K562 (cell line): ENCODE measurements around the gene CD72. TPM values are rescaled to one million over a fixed set of nuclear protein-coding genes. Genes with fewer than 3 reads are reported as not detected.

Source experiments
- EP300 ChIP-seq: IDR thresholded peaks from 2 replicates; pipeline ENCODE4 v1.6.1; 2012; ENCODE audit warnings: low read length, improper control_type of control experiment
- LEF1 ChIP-seq: fragments of 450-650 bp; IDR thresholded peaks from 2 replicates; pipeline ENCODE4 v1.6.1; 2016; ENCODE audit warnings: mild to moderate bottlenecking
- SPI1 ChIP-seq: IDR thresholded peaks from 2 replicates; pipeline ENCODE4 v1.6.1; 2011; ENCODE audit warnings: low read depth, low read length, control low read depth, borderline replicate concordance
- ZBTB7A ChIP-seq: IDR thresholded peaks from 2 replicates; pipeline ENCODE4 v1.6.1; 2011; ENCODE audit warnings: low read depth, mild to moderate bottlenecking, low read length, moderate library complexity, borderline replicate concordance; ENCODE audit not compliant: control insufficient read depth
- polyA plus RNA-seq, 8 experiments: library from polyadenylated mRNA; depleted of rRNA in 4 of 8; stranded (reverse) in 5 of 8; unstranded in 3 of 8; fragments of >200 nt; fragmentation: Nextera tagmentation in 2 of 8; fragmentation: Illumina TruSeq in 1 of 8; extraction: Ambion mirVana in 2 of 8; extraction: Trizol in 1 of 8; gene quantifications; 2 replicates each; pipeline versions ENCODE4 v1.2.1 to v1.2.3, GENCODE V29; 2011 to 2014; ENCODE audit warnings: inconsistent platforms in 1 of 8, missing spikeins in 1 of 8
- total RNA-seq, 7 experiments: library from RNA; depleted of rRNA in 6 of 7; stranded (reverse); fragments of >200 nt in 6 of 7; fragmentation: Illumina TruSeq in 2 of 7; extraction: Trizol in 2 of 7; gene quantifications; 2 replicates each; pipeline versions ENCODE4 v1.2.1 to v1.2.3, GENCODE V29; 2011 to 2021; ENCODE audit warnings: low replicate concordance in 1 of 7
- TF ChIP-seq, protein P1 (sequence below): fragments of 200-800 bp; sonication (Bioruptor generic); IDR thresholded peaks from 2 replicates; pipeline ENCODE4 v1.6.1; 2017; ENCODE audit warnings: missing genetic modification characterization, missing compliant biosample characterization

Gene CD72
- total and polyA plus RNA-seq, 9 of the 15 experiments (the other 6 are each of a cell fraction or from before 2014, with no cell fraction given) = 0.11 to 0.78 (median 0.27) TPM; not detected in 1

DNA sequence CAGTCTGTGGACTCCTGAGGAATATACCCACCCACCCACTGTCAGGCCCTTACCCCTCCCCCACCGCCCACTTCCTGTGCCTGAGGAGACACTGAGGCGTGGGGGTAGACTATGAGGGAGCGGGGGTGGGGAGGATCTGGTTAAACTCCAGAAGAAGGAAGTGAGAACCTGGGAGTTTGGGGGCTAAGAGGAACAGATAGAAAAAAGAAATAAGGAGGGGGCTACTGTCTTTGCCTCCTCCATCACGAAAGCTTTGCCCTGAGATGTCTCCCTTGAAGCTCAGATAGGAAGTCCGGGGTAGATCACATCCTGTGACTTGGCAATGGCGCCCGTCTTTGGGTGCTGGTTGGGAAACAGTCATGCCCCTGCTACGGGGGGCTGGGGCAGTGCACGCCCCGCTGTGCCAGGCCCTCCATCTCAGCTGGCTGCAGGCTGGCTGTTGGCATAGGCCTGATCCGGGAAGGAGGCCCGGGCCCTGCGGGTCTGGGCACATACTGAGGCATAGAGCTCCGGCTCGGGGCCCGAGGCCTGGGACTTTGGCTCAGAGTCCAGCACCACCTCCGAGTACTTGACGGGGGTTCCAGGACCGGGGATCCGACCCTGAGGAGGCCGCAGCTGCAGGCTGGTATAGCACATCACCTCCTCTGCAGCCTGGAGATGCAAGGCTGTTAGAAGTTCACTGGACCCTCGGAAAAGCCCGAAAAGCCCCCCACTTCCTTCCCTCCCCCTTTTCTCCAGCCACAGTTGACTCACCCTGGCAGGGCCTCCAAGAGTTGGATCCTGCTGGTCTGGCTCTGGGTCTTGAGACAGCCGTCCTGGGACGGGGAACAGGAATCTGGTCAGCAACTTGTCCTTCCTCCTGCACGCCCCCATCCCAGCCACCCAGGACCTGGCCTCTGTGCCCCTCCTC, 31.5 kb upstream of the CD72 start (continued):
- peak; percentile 29; the same call in 1 of the 2 replicates for TF ChIP-seq EP300
- peak; percentile 60; the same call in 1 of the 2 replicates for TF ChIP-seq LEF1
- TF ChIP-seq ZBTB7A = 0 out of 2 replicates have a peak, but pooled peaks have one; percentile 16
- TF ChIP-seq, protein P1, sequence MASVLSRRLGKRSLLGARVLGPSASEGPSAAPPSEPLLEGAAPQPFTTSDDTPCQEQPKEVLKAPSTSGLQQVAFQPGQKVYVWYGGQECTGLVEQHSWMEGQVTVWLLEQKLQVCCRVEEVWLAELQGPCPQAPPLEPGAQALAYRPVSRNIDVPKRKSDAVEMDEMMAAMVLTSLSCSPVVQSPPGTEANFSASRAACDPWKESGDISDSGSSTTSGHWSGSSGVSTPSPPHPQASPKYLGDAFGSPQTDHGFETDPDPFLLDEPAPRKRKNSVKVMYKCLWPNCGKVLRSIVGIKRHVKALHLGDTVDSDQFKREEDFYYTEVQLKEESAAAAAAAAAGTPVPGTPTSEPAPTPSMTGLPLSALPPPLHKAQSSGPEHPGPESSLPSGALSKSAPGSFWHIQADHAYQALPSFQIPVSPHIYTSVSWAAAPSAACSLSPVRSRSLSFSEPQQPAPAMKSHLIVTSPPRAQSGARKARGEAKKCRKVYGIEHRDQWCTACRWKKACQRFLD = 0 out of 2 replicates have a peak, but pooled peaks have one; percentile 33
- peak; percentile 65 for TF ChIP-seq SPI1
